ENCODE measurements around the gene PCDH15.

Gene PCDH15

DNA sequence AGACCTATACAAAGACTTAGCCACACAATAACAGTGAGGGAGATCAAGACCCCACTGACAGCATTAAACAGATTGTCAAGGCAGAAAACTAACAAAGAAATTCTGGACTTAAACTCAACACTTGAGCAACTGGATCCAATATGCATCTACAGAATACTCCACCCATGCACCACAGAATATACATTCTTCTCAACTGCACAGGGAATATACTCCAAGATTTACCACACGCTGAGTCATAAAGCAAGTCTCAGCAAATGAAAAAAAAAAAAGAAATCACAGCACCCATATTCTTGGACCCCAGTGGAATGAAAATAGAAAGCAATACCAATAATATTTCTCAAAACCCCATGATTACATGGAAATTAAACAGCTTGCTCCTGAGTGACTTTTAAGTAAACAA lies 680.2 kb downstream of the PCDH15 start:
- DNase-seq, result no peak

DNA sequence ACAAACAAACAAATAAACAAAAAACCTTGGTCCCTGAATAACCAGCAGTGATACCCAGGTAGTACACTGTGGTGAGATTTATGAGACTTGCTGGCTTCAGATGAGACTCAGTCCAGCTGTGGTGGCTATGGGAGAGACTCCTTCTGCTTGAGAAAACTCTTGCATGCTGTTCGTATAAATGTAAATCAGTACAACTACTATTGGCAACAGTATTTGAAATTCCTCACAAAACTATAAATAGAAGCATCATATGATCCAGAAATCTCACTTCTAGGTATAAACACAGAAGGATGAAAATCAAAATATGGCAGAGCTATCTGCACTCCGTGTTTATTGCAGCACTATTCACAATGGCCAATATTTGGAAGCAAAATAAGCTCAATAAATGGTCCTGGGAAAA lies 692.1 kb downstream of the PCDH15 start:
- DNase-seq, result no peak

DNA sequence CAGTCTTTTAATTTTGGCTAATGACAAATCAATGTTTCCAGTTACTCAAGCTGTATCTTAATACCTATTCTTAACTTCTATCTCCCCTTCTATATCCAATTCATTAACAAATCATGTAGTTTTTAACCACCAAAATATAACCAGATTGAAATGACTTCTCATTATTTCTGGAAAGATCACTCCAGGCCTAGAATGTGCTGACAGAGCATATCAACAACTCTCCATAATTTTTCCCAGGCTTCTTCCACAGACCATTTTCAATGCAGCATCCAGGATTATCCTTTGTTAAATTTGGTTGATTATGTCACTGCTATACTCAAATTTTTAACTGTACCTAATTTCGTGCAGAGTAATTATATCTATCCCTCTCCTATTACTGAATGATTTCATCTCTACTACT lies 704.1 kb downstream of the PCDH15 start:
- DNase-seq, result no peak

DNA sequence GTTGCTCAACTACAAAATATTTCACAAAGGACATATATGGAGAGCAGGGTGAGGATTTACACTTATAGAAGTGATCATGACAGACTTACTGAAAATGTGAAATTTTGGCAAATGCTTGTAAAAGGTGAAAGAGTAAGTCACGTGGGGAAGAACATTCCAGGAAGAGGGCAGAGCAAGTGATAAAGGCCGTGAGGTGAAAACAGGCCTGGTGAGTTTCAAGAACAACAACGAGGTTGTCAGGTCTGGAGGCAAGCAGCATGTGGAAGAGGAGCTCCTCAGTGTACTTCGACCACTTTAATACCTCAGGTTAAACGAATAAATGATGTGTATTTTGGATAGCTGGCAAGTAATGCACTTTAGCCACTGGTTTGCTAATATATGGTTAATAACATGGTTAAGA lies 706.7 kb downstream of the PCDH15 start:
- DNase-seq, result no peak

DNA sequence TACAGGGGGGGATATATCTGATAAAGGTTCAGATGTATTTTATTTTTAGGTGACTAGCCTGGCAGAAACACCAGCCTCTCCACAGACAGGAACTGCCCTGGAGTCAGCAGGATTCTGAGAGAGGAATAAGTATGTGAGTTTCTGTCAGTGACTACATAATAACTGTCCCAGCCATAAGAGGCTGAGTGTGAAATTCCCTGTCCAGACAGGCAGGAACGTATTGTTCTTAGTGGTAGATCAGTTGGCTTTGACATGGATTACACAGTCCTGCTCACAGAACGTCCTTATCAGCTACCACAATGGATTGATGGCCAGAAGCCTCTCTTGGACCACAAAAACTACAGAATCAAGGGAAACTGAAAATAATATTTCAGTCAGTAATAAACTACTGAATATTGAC lies 709.8 kb downstream of the PCDH15 start:
- DNase-seq, result no peak

DNA sequence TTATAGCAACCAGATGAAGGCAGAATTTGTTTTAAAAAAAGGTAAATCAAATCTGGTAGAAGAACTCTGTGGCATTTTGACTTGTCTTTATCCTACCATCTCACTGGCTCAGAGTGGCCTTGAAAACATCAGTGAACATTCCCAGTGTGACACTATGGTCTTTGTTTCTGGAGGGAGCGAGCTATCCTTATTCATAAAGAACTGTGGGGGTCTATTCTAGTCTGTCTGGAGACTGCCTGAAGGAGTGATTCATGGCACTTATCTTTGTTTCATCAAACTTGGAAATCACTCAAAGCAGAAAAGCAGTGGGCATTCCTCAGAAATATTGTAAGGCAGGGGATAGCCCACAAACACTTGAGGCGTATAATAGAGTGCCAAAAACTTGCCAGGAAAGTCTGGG lies 719.1 kb downstream of the PCDH15 start:
- no peak for DNase-seq

DNA sequence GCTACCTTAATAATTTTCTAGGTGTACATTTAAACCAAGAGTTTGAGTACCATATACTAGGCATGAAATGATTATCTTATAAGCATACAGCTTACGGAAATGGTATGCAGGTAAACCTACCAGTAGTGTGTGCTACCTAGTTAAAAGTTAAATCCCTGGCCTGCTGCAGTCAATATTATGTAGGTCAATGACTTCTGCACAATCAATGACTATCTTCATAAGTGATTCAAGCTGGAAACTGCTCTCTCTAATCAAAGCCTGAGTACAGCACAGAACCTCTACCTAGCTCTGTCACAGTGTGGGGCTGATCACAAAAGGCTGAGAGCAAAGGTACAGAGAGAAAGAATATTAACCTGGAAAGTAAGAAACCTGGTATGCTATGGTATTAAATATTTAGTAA lies 733.7 kb downstream of the PCDH15 start:
- no peak for DNase-seq

DNA sequence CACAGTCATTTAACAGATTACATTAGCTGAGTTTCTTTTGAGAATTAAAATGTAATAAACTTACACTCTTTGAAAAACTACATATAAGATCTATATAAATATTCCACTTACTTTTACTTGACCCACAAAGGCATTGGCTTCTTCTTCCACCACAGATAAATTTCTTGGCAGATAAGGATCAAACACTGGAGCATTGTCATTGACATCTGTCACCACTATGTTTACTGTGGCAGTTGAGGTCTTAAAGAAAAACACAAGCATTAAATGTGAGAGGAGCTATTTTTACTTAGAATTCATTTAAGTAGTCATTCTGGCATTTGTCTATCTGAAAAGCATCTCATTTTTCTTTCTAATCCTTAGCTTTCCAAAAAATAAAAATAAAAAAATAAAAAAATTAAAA lies 734.4 kb downstream of the PCDH15 start:
- DNase-seq, result no peak

DNA sequence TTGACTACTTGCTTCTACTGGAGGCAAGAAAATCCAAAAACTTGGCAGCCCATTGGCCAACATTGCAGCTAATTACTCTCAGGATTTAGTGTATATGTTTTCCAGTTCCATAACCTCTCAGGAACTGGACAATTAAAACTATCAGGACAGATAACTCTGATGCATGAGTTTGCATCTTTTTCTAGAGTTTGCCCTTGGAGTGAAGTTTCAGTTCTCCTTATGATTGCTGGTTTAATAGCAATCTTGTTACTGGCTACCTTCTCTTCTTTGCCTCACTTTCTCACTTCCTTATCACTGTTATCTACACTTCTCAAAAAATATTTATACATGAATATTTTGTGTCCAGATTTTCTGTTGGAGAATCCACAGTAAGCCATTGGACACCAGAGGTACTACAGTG lies 735.9 kb downstream of the PCDH15 start:
- DNase-seq, result no peak

DNA sequence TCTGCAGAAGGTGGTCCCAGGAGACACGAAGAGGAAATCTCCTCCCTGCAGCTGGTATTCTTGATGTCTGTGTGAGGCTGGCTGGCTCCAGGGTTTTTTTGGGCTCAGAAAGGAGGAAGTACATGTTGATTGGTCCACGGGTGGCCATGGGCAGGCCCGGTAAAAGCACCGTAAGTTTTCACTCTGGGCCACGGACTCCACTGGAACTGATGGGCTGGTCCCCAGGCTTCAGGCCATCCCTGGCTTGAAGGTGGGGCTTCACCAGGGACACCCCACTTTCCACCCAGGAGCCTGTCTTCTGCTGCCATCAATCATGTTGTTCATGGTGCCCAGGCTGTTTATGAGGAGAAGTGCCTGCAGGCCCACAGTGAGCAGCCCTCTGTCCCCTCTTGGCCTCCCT lies 736.8 kb downstream of the PCDH15 start:
- no peak for DNase-seq

DNA sequence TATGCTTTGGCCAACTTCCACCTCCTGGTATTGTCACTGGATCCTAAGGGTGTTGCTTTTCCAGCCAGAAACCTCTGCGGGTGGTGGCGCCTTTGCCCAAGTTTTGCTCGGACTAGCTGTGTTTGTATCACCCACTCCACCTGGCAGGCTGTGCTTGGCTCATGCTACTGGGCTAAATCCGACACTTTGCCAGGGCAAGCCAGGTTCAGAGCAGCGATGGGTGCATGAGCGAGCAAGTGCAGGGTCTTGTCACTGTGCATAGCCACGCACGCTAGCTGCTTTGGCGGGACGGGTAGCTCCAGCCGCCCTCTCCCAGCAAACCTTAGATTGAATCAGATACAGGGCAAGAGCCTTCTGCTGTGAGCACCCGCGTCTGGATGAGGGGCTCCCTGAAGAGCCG lies 737.5 kb downstream of the PCDH15 start:
- DNase-seq, result no peak

DNA sequence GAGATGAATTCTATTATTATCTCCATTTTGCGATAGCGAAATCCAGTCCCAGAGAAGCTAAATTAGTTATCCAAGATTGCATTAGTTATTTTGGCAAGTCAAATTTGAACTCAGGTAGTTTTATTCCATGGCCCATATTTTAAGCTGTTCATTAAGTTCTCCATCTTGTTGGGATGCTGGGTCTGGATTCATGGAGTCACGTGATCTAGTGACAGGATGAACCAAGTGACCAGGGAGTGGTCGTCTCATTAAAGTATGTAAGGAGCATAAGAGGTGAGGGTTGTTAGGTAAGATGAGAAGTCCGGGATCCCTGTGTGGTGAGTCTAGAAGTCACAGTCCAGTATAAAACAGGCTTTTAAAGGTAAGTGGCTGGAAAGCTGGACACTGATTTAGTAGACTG lies 740.5 kb downstream of the PCDH15 start:
- no peak for DNase-seq

DNA sequence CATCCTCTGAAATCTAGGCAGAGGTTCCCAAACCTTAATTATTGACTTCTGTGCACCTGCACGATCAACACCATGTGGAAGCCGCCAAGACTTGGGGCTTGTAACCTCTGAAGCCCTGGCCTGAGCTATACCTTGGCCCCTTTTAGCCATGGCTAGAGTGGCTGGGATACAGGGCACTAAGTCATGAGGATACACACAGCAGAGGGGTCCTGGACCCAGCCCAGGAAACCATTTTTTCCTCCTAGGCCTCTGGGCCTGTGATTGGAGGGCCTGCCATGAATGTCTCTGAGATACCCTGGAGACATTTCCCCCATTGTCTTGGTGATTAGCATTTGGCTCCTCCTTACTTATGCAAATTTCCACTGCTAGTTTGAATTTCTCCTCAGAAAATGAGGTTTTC lies 743.7 kb downstream of the PCDH15 start:
- no peak for DNase-seq

DNA sequence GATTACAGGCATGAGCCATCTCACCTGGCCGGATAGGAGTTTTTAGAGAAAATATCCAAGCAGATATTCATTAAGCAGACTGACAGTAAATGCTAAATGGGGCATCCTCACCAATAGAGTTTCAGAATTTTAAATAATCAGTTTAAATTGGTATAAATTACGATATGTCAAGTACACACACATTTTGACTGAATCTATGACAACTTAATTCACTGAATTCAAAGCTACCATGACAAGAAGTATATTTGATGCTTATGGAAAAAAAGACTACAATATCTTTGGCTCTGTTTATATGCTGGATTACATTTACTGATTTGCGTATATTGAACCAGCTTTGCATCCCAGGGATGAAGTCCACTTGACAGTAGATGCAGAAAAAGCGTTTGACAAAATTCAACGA lies 774.7 kb downstream of the PCDH15 start:
- DNase-seq, result no peak

DNA sequence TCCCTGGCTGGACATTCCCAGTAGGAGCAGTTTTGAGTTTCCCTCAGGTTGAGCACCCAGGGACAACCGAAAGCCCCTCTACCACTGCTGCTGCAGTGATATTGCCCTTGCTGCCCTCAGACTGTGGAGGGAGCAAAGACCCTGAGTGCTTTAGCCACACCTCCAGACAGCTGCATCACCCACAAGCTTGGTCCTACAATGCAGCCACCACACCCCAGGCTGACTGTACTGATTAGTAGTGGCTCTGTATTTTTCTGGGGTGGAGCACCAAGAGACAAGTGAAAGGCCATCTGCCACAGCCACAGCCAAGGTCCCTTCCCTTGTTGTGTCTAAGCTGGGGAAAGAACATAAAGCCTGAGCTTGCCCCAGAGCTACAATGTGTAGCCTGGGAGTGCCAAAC lies 789.9 kb downstream of the PCDH15 start:
- DNase-seq, result no peak

DNA sequence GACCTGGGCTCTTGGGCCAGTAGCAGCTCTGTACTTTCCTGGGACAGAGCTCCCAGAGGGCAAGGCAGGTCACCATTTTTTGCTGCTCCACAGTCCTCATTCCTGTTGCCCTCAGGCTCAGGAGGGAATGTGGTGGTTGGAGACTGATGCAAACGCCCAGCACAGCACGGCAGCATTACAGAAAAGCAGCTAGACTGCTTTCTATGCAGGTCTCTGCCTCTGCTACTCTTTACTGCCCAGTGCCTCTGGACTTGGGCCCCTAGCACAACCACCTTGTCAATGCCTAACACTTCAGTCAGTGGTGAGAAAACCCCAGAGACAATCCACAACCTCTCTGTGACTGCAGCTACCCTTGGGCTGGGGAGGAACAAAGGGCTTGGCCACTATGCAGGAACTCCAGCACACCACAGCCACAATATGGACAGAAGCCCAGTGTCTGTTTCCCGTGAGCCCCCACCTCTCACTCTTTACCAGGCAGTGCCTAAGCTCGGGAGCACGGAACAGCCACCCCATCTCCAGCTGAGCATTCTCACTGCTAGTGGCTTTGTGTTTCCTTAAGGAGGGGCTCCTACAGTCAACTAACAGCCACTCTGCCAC lies 790.6 kb downstream of the PCDH15 start:
- DNase-seq, result no peak

DNA sequence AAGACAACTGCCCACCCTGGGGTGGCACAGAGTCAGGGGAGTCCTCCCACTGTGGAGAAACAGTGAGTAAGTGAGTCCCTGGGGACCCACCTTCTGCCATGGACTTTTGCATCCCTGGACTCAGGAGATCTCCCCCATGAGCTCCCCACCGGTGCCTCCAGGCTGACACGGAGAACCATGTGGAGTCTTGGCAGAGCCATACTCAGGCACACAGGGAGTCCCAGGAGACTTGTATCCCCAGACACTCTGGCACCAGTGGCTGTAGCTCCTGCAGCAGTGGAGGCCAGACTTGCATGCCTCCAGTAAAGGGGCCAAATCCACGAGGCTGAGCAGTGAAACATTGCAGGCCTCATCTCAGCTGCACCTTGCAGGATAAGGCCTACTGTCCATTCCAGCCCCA lies 791.4 kb downstream of the PCDH15 start:
- DNase-seq, result no peak

DNA sequence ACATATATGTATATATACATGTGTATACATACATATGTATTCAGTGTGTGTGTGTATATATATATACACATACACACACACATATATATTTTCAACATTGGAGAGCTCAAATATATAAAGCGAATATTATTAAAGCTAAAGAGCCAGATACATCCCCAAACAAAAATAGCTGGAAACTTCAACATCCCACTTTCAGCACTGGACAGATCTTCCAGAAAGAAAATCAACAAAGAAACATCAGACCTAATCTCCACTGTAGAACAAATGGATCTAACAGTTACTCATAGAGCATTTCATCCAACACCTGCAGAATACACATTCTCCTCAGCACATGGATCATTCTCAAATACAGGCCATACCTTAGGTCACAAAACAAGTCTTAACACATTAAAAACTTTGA lies 799.0 kb downstream of the PCDH15 start:
- DNase-seq, result no peak

DNA sequence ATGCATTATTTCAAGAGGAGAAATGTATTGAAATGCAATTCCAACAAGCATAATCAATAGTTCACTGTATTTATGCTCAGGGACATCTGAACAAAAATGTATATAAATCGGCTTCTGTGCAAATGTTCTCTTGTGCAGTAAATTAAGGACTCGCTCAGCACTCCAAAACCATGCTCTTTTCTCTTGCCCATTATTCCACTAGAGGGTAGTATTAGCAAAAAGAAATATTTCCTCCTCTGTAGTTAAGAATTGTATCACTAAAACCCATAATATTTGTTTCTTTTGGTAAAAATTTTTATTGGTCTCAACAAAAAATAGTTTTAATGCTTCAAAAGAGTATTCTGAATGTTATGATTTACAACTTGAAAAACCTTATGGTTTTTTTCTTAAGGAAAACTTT lies 803.1 kb downstream of the PCDH15 start:
- DNase-seq, result no peak

DNA sequence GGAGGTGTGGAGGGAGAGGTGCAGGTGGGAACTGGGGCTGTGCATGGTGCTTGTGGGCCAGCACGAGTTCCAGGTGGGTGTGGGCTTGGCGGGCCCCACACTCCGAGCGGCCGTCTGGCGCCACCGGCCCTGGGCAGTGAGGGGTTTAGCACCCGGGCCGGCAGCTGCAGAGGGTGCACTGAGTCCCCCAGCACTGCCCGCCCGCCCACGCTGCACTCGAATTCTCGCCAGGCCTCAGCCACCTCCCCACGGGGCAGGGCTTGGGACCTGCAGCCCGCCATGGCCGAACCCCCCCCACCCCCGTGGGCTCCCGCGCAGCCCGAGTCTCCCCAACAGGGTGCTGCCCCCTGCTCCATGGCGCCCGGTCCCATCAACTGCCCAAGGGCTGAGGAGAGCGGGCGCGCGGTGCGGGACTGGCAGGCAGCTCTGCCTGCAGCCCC lies 810.2 kb downstream of the PCDH15 start:
- no peak for DNase-seq

DNA sequence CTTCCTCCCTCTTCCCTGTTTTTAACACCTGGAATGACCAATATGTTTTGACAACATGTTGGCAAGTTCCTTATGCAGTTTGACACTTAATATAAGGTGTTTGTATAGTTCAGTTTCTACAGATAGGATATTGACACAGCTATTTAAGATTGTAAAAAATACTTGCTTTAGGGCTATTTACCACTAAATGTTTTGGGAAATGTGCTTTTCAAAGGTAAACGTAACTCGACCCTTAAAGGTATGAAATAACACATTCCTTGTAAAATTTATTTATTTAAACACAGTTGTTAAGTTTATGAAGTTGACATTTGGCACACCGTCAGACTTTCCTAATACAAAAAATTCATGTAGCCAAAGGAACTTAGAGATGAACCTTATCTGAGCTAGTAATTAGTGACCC lies 817.6 kb downstream of the PCDH15 start:
- no peak for DNase-seq

DNA sequence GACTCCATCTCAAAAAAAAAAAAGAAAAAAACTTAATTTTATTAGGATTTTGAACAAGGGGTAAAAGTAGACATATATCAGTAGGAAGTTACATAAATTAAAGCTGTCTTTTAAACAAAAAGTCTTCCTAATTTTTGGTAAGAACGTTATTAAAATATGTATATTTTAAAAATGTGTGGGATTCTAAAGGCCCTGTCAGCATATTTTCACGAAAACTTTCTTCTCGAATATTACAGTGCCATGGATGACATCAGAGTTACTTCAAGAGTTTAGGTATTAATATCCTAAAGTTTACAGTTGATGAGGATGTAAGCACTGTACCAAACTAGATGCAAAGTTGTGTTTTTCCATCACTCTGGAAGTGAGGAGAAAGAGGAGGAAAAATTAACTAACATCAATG lies 820.8 kb downstream of the PCDH15 start:
- no peak for DNase-seq

DNA sequence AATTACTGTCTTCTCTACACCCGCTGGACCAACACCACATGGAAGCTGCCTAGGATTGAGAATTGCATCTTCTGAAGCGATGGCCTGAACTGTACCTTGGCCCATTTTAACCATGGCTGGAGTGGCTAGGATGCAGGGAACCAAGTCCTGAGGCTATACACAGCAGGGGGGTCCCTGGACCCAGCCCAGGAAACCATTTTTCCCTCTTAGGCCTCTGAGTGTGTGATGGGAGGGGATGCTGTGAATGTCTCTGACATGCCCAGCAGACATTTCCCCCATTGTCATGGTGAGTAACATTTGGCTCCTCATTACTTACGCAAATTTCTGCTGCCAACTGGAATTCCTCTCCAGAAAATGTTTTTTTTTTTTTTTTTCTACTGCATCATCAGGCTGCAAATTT lies 822.7 kb downstream of the PCDH15 start:
- no peak for DNase-seq

DNA sequence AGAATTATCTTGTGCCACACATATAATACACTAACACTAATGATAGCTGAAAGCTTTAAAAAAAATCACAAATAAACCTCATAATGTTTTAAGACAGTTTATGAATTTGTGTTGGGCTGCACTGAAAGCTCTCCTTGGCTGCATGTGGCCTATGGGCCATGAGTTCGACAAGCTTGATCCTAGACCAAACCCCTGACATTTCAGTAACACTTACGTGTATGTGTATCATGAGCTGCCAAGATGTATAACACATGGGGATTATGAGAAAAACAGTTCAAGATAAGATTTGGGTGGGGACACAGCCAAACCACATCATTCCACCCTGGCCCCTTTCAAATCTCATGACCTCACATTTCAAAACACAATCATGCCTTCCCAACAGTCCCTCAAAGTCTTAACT lies 823.8 kb downstream of the PCDH15 start:
- no peak for DNase-seq

DNA sequence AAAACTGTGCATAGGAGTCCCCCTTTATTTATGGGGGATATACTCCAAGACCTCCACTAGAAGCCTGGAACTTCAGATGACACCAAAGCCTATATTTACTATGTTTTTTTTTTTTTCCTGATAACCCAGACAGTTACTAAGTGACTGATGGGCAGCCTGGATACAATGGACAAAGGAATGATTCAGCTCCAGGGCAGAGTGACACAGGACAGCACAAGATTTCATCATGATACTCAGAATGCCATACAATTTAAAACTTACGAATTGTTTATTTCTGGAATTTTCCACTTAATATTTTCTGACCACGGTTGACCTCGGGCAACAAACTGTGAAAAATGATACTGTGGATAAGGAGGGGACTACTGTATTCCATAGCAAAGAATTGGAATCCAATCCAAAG lies 843.6 kb downstream of the PCDH15 start:
- no peak for DNase-seq

DNA sequence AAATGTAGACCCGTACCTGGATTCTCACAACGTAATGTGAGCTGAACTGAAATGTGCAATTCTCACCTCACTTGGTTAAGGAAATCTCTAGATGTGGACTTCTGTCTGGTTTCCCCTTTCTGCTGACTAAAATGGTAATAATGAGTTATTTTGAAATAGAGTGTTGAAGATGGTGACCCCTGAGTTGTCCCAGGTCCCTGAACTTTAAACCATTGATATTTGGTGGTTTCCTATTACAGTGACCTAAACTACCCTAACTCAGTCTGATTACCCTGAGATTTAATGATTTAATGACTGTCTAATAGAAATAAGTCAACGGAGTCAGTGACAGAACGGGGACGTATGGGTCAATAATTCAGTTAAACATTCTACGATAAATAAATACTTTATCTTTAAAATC lies 845.9 kb downstream of the PCDH15 start:
- no peak for DNase-seq

Measured in NCI-H524 treated with DMSO at 0.1 percent for 48 hours (cell line).